Heart left ventricle (tissue), 16 donors: ENCODE measurements around the gene POLR2B. TPM values are rescaled to one million over a fixed set of nuclear protein-coding genes. Genes with fewer than 3 reads are reported as not detected.

Experiments
- ATAC-seq, 4 donors: fragments of 200-7000 bp; cut with Tn5 transposase; one replicate each; pipeline ENCODE4 v1.9.1; 2020 to 2022; ENCODE audit warnings: moderate library complexity in 4 of 4, mild to moderate bottlenecking in 3 of 4, moderate number of reproducible peaks in 1 of 4
- DNase-seq, 5 donors: peaks; one replicate each; pipeline ENCODE4 v3.0.0-alpha.2; 2020
- H3K27ac ChIP-seq, 12 donors: fragments of 200-600 bp; sonication (generic) in 4 of 12; one replicate each; pipeline versions ENCODE4 v1.5.0 to v1.8.0; 2016 to 2022; ENCODE audit warnings: mild to moderate bottlenecking in 2 of 12
- H3K27me3 ChIP-seq, 9 donors: fragments of 200-600 bp; sonication (generic) in 2 of 9; one replicate each; pipeline versions ENCODE4 v1.5.1 to v1.8.0; 2016 to 2022; ENCODE audit warnings: mild to moderate bottlenecking in 3 of 9
- H3K36me3 ChIP-seq, 9 donors: fragments of 200-600 bp; sonication (generic) in 2 of 9; one replicate each; pipeline versions ENCODE4 v1.5.0 to v1.8.0; 2018 to 2022; ENCODE audit warnings: mild to moderate bottlenecking in 2 of 9
- H3K4me1 ChIP-seq, 12 donors: fragments of 200-600 bp; sonication (generic) in 4 of 12; one replicate each; pipeline versions ENCODE4 v1.5.0 to v1.8.0; 2016 to 2022; ENCODE audit warnings: mild to moderate bottlenecking in 3 of 12
- H3K4me3 ChIP-seq, 12 donors: fragments of 200-600 bp; sonication (generic) in 4 of 12; one replicate each; pipeline versions ENCODE4 v1.5.0 to v1.8.0; 2017 to 2022; ENCODE audit warnings: mild to moderate bottlenecking in 9 of 12, moderate library complexity in 4 of 12
- H3K9me3 ChIP-seq, 12 donors: fragments of 200-600 bp; sonication (generic) in 4 of 12; one replicate each; pipeline versions ENCODE4 v1.5.0 to v1.8.0; 2016 to 2022; ENCODE audit warnings: mild to moderate bottlenecking in 1 of 12
- CTCF ChIP-seq, 12 donors: fragments of 200-600 bp; sonication (generic) in 4 of 12; IDR thresholded peaks; one replicate each; pipeline versions ENCODE4 v1.5.0 to v1.8.0; 2018 to 2022; ENCODE audit warnings: antibody characterized with exemption in 12 of 12, mild to moderate bottlenecking in 5 of 12
- POLR2A ChIP-seq, 2 donors: fragments of 450-650 bp; IDR thresholded peaks; one replicate each; pipeline ENCODE4 v1.6.1; 2017; ENCODE audit warnings: antibody characterized with exemption in 2 of 2, mild to moderate bottlenecking in 2 of 2, moderate library complexity in 2 of 2
- WGBS, 4 donors: extraction: QIAGEN DNeasy Blood & Tissue Kit in 2 of 4; methylation state at CpG; one replicate each; pipeline versions ENCODE4 v1.1.5 to v1.1.7; 2013 to 2018; 5-methylcytosine and 5-hydroxymethylcytosine counted together
- intact Hi-C, 10 donors: fragments of 100-400 bp; cut with DNase I; formaldehyde crosslinking; loops; one replicate each; pipeline versions ENCODE4 v1.11.1 to v1.14.2; 2022
- long read RNA-seq, 3 donors: library from polyadenylated mRNA; unstranded; transcript quantifications; one replicate each; pipeline ENCODE4 v2.0.0, GENCODE V29; 2020 to 2021
- polyA plus RNA-seq, 2 donors: library from polyadenylated mRNA; stranded (reverse); fragments of 200-250 nt; gene quantifications; one replicate each; pipeline ENCODE4 v1.2.3, GENCODE V29; 2013
- total RNA-seq, 9 donors: library from RNA; depleted of rRNA in 2 of 9; stranded (reverse); fragments of >200 nt in 2 of 9; fragmentation: NEBNext Ultra II Directional in 3 of 9; extraction: Animal tissue kit (Norgen Biotek cat#: 25700) in 3 of 9; gene quantifications; one replicate each; pipeline versions ENCODE4 v1.1.0 to v1.2.4, GENCODE V29; 2016 to 2023
- donor health status: ischemic (EF 13 %, LVEDD 7.1; RV severe dilation, severe dysfunction).
- donor health status: healthy with polysubstance abuse.
- donor health status: DM: no; HTN: yes; CAD: no.
- donor health status: DM: no; HTN: no; CAD: no.
- donor health status: ischemic (EF 25% LVEDD 6.9; RV normal size, moderate dysfunction).
- donor health status: ischemic (EF 25% LVEDD 5.7; RV mildly dilated, moderate dysfunction).
- donor health status: healthy.
- donor health status: DM: yes; HTN: yes; CAD: no.
- donor health status: ischemic (EF 35%, LVEDD 5.7; RV mildly dilated, moderate dysfunction).
- donor health status: nonischemic (EF 11% LVEDD 7.7; RV severe dilation, severe dysfunction).
- donor health status: DM: yes; HTN: yes; CAD: no.
- donor health status: PGD.
- donor health status: ischemic (EF 29% LVEDD 5.4; RV normal size, mild dysfunction).
- donor health status: nonischemic (EF 23%, LVEDD 6.1; RV moderate dilation, normal function).

The POLR2B gene
- total RNA-seq (10 to 100 TPM; 63.6 to 87.0 (median 75.0) TPM), polyA plus RNA-seq (10 to 100 TPM; 19.4 to 54.6 TPM)
- long read RNA-seq, donor 1, transcript POLR2B-201 (25 exons, 3,748 nt) = major isoform, 59 of 73 reads
- long read RNA-seq, donor 1, partial matches to known transcripts = 9 of 73 reads
- long read RNA-seq, donor 1, other reads (novel, unspliced or antisense) = 3 of 73 reads
- long read RNA-seq, donor 2, full-length matches to known transcripts = 148 of 205 reads
- long read RNA-seq, donor 2, partial matches to known transcripts = 49 of 205 reads
- long read RNA-seq, donor 2, other reads (novel, unspliced or antisense) = 8 of 205 reads
- long read RNA-seq, donor 3, transcript POLR2B-201 (25 exons, 3,748 nt) = major isoform, 64 of 77 reads
- long read RNA-seq, donor 3, partial matches to known transcripts = 9 of 77 reads
- long read RNA-seq, donor 3, other reads (novel, unspliced or antisense) = 4 of 77 reads

GRCh38 chr4:56978750-56979303 is at the start of gene POLR2B:
Gene POLR2B (plus strand): TSS chr4:56978896. CDS start chr4:56978986, 90 bp downstream.
- Histone ChIP-seq H3K9me3 (peaks cover 0 to 4% (median 0%) of the 10 kb centered on the region in 12 donors), H3K27ac (peak within 1 kb of the TSS; percentile 72 to 97 (median 86)), H3K36me3 (peaks cover 0 to 12% (median 8%) of the 10 kb centered on the region in 9 donors), H3K27me3 (no peaks in the 10 kb centered on the region), H3K4me3 (peak within 1 kb of the TSS; percentile 74 to 97 (median 93)), H3K4me1 (peaks cover 5 to 75% (median 56%) of the 10 kb centered on the region in 12 donors)
- peak; percentile 94 to 98 (median 97) for DNase-seq
- WGBS, 4 donors = 0 to 1% (median 0%) methylated on average over 33 to 37 of the region's 37 CpGs
- TF ChIP-seq POLR2A (IDR thresholded peaks at IDR 0.05) (peak in 1 of 2 donors; percentile 78), CTCF (IDR thresholded peaks at IDR 0.05) (no peak)
- peak; percentile 87 to 92 (median 90) for ATAC-seq
- intact Hi-C loops = loop anchor here in 8 of 10 donors (2.0 to 10.0 kb wide), 4 partner anchors 16 to 133 kb away; partner anchors contain the start of genes REST (in 6 of the 8) and IGFBP7 (in 1 of the 8)

GRCh38 chr4:56930638-56931037 is 48.1 kb upstream of the POLR2B start:
- 95 to 99% (median 96%) methylated on average over 7 of the region's 7 CpGs for WGBS, 4 donors
- Histone ChIP-seq H3K9me3 (no peaks in the 10 kb centered on the region), H3K4me1 (peaks cover 0 to 3% (median 0%) of the 10 kb centered on the region in 12 donors), H3K36me3 (peaks cover 0 to 57% (median 41%) of the 10 kb centered on the region in 9 donors), H3K4me3 (no peak overlapping the region), H3K27ac (no peak overlapping the region), H3K27me3 (no peaks in the 10 kb centered on the region)
- no peak for ATAC-seq
- DNase-seq = no peak
- intact Hi-C loops = no loop called here
- TF ChIP-seq CTCF (IDR thresholded peaks at IDR 0.05) (no peak), POLR2A (IDR thresholded peaks at IDR 0.05) (no peak)

GRCh38 chr4:56931924-56932323 is 46.8 kb upstream of the POLR2B start:
- no peak overlapping the region for H3K4me3 ChIP-seq
- WGBS, 4 donors = 77 to 92% (median 91%) methylated on average over 4 of the region's 4 CpGs

More at GRCh38 chr4:56931924-56932323, 46.8 kb upstream of the POLR2B start:
- Histone ChIP-seq H3K27ac (no peak overlapping the region), H3K9me3 (no peaks in the 10 kb centered on the region), H3K4me1 (peaks cover 0 to 3% (median 0%) of the 10 kb centered on the region in 12 donors), H3K27me3 (no peaks in the 10 kb centered on the region), H3K36me3 (peaks cover 0 to 50% (median 38%) of the 10 kb centered on the region in 9 donors)
- no peak for TF ChIP-seq POLR2A (IDR thresholded peaks at IDR 0.05)
- TF ChIP-seq CTCF (IDR thresholded peaks at IDR 0.05) = no peak
- no peak for ATAC-seq
- no peak for DNase-seq
- intact Hi-C loops = no loop called here
